Transverse colon (tissue), 4 donors: ENCODE results near the gene EPS8L3. TPM values are rescaled to one million over a fixed set of nuclear protein-coding genes. Genes with fewer than 3 reads are reported as not detected.
"Not testable (repeated sequence)": the region's sequence is repeated elsewhere in the genome, so short reads cannot be mapped to it uniquely, and the experiment has no call there.

Source experiments
- DNase-seq: peaks from one replicate; pipeline ENCODE4 v3.0.0-alpha.2; 2019
- H3K27ac ChIP-seq, 4 donors: fragments of 200-600 bp; sonication (generic); 2 replicates each; pipeline ENCODE4 v1.5.1; 2016 to 2018; ENCODE audit warnings: inconsistent platforms in 4 of 4
- H3K27me3 ChIP-seq: fragments of 200-600 bp; sonication (generic); 2 replicates; pipeline ENCODE4 v1.5.1; 2017; ENCODE audit warnings: inconsistent platforms
- H3K36me3 ChIP-seq, 4 donors: fragments of 200-600 bp; sonication (generic); 2 replicates each; pipeline ENCODE4 v1.5.1; 2017 to 2019; ENCODE audit warnings: inconsistent platforms in 4 of 4
- H3K4me1 ChIP-seq, 4 donors: fragments of 200-600 bp; sonication (generic); 2 replicates each; pipeline ENCODE4 v1.5.1; 2017 to 2020; ENCODE audit warnings: inconsistent platforms in 4 of 4
- H3K4me3 ChIP-seq, 4 donors: fragments of 200-600 bp; sonication (generic); 1 replicate in 1 of 4; 2 replicates in 3 of 4; pipeline versions ENCODE4 v1.5.1 to v1.6.1; 2017 to 2019; ENCODE audit warnings: inconsistent platforms in 4 of 4
- H3K9me3 ChIP-seq, 2 donors: fragments of 200-600 bp; sonication (generic); 2 replicates each; pipeline ENCODE4 v1.5.1; 2017 to 2019; ENCODE audit warnings: inconsistent platforms in 2 of 2
- EP300 ChIP-seq: sonication (generic); formaldehyde crosslinking; IDR thresholded peaks from one replicate; pipeline ENCODE4 v1.6.1; 2017; ENCODE audit warnings: antibody characterized with exemption, low read depth
- POLR2A ChIP-seq: fragments of 450-650 bp; IDR thresholded peaks from one replicate; pipeline ENCODE4 v1.6.1; 2016; ENCODE audit warnings: antibody characterized with exemption, mild to moderate bottlenecking, moderate library complexity
- POLR2AphosphoS5 ChIP-seq, 3 donors: sonication (generic); formaldehyde crosslinking; IDR thresholded peaks; one replicate each; pipeline ENCODE4 v1.6.1; 2016; ENCODE audit warnings: antibody characterized with exemption in 3 of 3
- WGBS, 2 donors: methylation state at CpG; one replicate each; pipeline ENCODE4 v1.1.5; 2018; ENCODE audit warnings: low coverage in 1 of 2; 5-methylcytosine and 5-hydroxymethylcytosine counted together
- in situ Hi-C, 4 donors: fragments of 200-750 bp; cut with MboI; loops; one replicate each; pipeline versions ENCODE4 v1.15.0 to v1.15.1; 2017; ENCODE audit warnings: low sequenced_read_pairs in 3 of 4, low pct_ligation_motif_present in 1 of 4, low pct_unique_long_range_greater_than_20kb in 1 of 4
- intact Hi-C: fragments of 100-400 bp; cut with DNase I; formaldehyde crosslinking; loops from one replicate; pipeline ENCODE4 v1.15.1; 2023; ENCODE audit warnings: low total_unique reads
- total RNA-seq, 4 donors: library from RNA; depleted of rRNA; stranded (reverse); fragments of >200 nt; gene quantifications; one replicate each; pipeline ENCODE4 v1.1.0, GENCODE V29; 2016
- TF ChIP-seq, protein P1 (sequence below), 5 experiments: fragments of 200-600 bp in 3 of 5; fragments of 450-650 bp in 2 of 5; sonication (generic) in 3 of 5; IDR thresholded peaks; 1 replicate in 2 of 5; 2 replicates in 3 of 5; pipeline ENCODE4 v1.5.1; 2016 to 2017; ENCODE audit warnings: antibody characterized with exemption in 5 of 5, inconsistent platforms in 3 of 5, mild to moderate bottlenecking in 2 of 5, moderate library complexity in 1 of 5

The EPS8L3 gene
- total RNA-seq, 4 donors from 2014 or later: 228 to 468 (median 363) TPM

DNA sequence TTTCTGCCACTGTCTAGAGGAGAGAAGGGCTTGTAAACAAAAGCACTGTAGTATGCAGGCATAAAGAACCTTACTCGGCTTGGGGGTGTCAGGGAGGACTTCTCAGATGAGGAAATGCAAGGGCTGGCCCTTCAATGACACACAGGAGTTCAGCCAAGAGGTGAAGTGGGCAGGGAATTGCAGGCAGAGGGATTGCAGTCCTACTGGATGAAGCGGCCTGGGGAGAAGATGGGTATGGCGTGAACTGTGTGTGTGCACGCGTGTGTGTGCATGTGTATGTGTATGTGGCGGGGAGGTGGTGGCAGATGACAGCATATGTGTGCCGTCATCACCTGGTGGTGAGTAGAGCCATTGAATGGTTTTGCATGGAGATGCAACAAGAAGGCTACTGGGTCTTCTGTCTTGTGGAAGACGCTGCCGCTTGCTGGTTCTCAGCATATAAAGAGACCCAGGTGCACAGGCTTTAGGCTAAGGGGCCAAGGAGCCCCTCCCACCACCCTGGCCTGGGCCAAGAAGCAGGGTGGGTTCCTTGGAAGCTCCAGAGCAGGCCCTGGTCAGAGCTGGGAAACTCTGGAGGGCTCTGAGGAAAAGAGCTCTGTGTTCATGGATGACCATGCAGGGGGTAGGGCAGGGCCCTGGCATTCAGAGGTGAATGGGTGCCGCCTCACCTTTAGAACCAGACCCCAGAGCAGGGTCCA is 4.1 kb upstream of the EPS8L3 start:
- Histone ChIP-seq H3K36me3 (no peaks in the 10 kb centered on the region), H3K9me3 (no peaks in the 10 kb centered on the region), H3K27ac (no peak overlapping the region), H3K4me3 (no peak overlapping the region), H3K27me3 (no peaks in the 10 kb centered on the region), H3K4me1 (peaks cover 18 to 38% (median 35%) of the 10 kb centered on the region in 4 donors)
- 86 to 93% methylated on average over 3 to 10 of the region's 10 CpGs for WGBS, 2 donors
- no peak for TF ChIP-seq POLR2A
- TF ChIP-seq, protein P1, sequence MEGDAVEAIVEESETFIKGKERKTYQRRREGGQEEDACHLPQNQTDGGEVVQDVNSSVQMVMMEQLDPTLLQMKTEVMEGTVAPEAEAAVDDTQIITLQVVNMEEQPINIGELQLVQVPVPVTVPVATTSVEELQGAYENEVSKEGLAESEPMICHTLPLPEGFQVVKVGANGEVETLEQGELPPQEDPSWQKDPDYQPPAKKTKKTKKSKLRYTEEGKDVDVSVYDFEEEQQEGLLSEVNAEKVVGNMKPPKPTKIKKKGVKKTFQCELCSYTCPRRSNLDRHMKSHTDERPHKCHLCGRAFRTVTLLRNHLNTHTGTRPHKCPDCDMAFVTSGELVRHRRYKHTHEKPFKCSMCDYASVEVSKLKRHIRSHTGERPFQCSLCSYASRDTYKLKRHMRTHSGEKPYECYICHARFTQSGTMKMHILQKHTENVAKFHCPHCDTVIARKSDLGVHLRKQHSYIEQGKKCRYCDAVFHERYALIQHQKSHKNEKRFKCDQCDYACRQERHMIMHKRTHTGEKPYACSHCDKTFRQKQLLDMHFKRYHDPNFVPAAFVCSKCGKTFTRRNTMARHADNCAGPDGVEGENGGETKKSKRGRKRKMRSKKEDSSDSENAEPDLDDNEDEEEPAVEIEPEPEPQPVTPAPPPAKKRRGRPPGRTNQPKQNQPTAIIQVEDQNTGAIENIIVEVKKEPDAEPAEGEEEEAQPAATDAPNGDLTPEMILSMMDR (IDR thresholded peaks at IDR 0.05): no peak
- TF ChIP-seq EP300: no peak
- TF ChIP-seq POLR2AphosphoS5 (IDR thresholded peaks at IDR 0.05): no peak
- intact Hi-C loops: no loop called here
- in situ Hi-C loops: no loop called here
- DNase-seq: peak; percentile 1

DNA sequence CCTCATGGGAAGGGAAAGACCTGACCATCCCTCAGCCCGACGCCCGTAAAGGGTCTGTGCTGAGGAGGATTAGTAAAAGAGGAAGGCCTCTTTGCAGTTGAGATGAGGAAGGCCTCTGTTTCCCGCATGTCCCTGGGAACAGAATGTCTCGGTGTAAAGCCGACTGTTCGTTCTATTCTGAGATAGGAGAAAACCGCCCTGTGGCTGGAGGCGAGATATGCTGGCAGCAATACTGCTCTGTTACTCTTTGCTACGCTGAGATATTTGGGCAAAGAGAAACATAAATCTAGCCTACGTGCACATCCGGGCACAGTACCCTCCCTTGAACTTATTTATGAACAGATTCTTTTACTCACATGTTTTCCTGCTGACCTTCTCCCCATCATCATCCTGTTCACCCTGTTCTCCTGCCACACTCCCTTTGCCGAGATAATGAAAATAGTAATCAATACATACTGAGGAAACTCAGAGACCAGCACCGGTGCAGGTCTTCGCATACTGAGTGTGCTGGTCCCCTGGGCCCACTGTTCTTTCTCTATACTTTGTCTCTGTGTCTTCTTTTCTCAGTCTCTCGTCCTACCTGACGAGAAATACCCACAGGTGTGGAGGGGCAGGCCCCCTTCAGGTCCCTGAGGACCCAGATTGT is 3.4 kb upstream of the EPS8L3 start:
- in situ Hi-C loops, H3K4me3 ChIP-seq, H3K9me3 ChIP-seq, H3K27me3 ChIP-seq, intact Hi-C loops, H3K36me3 ChIP-seq: not testable (repeated sequence)
- Histone ChIP-seq H3K4me1 (peaks cover 18 to 44% (median 38%) of the 10 kb centered on the region in 4 donors), H3K27ac (peak overlapping the region in 3 of 4 donors; percentile 81 to 91 (median 89))
- 85 to 86% methylated on average over 9 to 17 of the region's 17 CpGs for WGBS, 2 donors
- DNase-seq: peak; percentile 4

DNA sequence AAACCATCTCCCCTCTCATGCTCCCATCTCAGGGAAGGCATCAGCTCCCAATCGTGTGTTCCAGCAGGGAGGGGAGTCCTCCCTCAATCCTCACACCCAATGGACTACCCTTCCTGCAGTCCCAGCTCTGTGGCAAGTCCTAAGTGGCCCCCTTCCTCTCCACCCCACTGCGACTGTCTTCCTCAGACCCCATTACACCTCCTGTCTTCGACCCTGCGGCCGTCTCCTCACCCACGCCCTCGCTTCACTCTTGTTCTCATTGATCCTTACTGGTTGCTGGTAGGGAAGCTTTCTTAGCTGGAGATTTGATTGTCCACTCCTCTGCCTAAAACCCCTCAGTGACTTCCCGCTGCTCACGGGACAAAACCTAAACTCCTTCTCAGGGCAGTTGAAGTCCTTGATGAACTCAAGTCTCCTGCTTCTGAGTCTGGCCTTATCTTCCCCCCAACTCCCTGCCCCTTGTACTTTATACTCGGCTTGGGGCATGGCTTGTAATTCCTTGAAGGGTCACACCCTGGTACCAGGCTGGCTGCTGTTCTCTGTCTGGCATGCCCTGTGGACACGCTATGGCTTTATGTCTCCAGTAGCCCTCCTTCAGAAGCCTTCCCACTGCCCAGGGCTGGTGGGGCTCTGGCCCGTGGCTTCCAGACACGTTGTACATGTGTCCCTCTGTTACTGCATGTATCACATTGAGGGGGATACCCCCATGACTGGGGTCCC is 2.3 kb upstream of the EPS8L3 start:
- H3K4me1 ChIP-seq: peaks cover 22 to 47% (median 43%) of the 10 kb centered on the region in 4 donors
- in situ Hi-C loops: no loop called here

DNA sequence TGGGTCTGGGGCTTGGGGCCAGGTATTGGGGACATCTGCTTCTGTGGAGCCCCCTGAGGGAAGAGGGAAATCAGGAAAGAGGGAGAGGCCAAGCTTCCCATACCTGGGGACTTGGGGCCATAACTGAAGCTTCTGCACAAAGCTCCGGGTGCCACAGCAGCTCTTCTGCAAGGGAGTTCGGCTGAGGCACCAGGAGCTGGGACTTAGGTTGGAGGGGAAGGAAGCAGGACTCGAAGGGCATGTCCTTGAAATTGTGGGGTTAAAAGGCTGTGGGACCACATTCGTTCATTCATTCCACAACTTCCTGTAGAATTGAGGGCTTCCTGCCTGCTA is 1.7 kb upstream of the EPS8L3 start:
- peak overlapping the region; percentile 81 to 96 (median 90) for H3K27ac ChIP-seq
- WGBS, 2 donors: 86% methylated on average over 4 of the region's 4 CpGs; no CpG with 5 or more reads in 1 of the 2 donors

More for the DNA sequence above, 2.3 kb upstream of the EPS8L3 start:
- DNase-seq: peak; percentile 70
- no peaks in the 10 kb centered on the region for H3K9me3 ChIP-seq
- intact Hi-C loops: no loop called here
- TF ChIP-seq, protein P1 (IDR thresholded peaks at IDR 0.05): no peak
- peak; percentile 64 for TF ChIP-seq POLR2A
- TF ChIP-seq POLR2AphosphoS5 (IDR thresholded peaks at IDR 0.05): peak in 2 of 3 donors; percentile 73 to 75
- TF ChIP-seq EP300: no peak
- WGBS, 2 donors: 50 to 69% methylated on average over 2 to 13 of the region's 13 CpGs
- H3K36me3 ChIP-seq: no peaks in the 10 kb centered on the region
- H3K27ac ChIP-seq: peak overlapping the region; percentile 81 to 96 (median 90)
- no peaks in the 10 kb centered on the region for H3K27me3 ChIP-seq
- H3K4me3 ChIP-seq: no peak overlapping the region

More for the DNA sequence above, 1.7 kb upstream of the EPS8L3 start:
- H3K4me3 ChIP-seq: no peak overlapping the region
- no peaks in the 10 kb centered on the region for H3K27me3 ChIP-seq
- H3K9me3 ChIP-seq: no peaks in the 10 kb centered on the region
- in situ Hi-C loops: no loop called here
- H3K4me1 ChIP-seq: peaks cover 22 to 52% (median 46%) of the 10 kb centered on the region in 4 donors
- intact Hi-C loops: no loop called here
- no peaks in the 10 kb centered on the region for H3K36me3 ChIP-seq
- TF ChIP-seq, protein P1 (IDR thresholded peaks at IDR 0.05): no peak
- TF ChIP-seq EP300 (no peak), POLR2AphosphoS5 (IDR thresholded peaks at IDR 0.05) (no peak), POLR2A (no peak)
- no peak for DNase-seq
